ENCODE measurements around the gene SIX1. TPM values are rescaled to one million over a fixed set of nuclear protein-coding genes. Genes with fewer than 3 reads are reported as not detected.

SIX1 gene
- total and polyA plus RNA-seq, 9 donors, result 46.2 to 86.3 (median 63.4) TPM

GRCh38 chr14:60643141-60643462 lies 6.2 kb downstream of the SIX1 start:
- peaks cover 44% of the 10 kb centered on the region for H3K36me3 ChIP-seq (ENCODE audit: control insufficient read depth, insufficient read depth, low read length)
- H3K4me1 ChIP-seq (ENCODE audit: control insufficient read depth, insufficient read depth, low read length), result peaks cover 37% of the 10 kb centered on the region
- H3K9me3 ChIP-seq (replicated peaks; ENCODE audit: control insufficient read depth, low read depth, low read length), result no peaks in the 10 kb centered on the region
- H3K4me3 ChIP-seq (ENCODE audit: low read length), result peak overlapping the region; percentile 92
- peaks cover 55% of the 10 kb centered on the region for H3K27me3 ChIP-seq (ENCODE audit: control insufficient read depth, insufficient read depth, low read length)
- H3K27ac ChIP-seq (ENCODE audit: low read length), result peak overlapping the region; percentile 96
- 0% methylated on average over 3 of the region's 16 CpGs for WGBS (ENCODE audit: insufficient coverage)
- peak; percentile 72 for DNase-seq

GRCh38 chr14:60642270-60643140 lies 6.8 kb downstream of the SIX1 start:
- peak; percentile 71 for DNase-seq
- peaks cover 42% of the 10 kb centered on the region for H3K4me1 ChIP-seq (ENCODE audit: control insufficient read depth, insufficient read depth, low read length)

DNA sequence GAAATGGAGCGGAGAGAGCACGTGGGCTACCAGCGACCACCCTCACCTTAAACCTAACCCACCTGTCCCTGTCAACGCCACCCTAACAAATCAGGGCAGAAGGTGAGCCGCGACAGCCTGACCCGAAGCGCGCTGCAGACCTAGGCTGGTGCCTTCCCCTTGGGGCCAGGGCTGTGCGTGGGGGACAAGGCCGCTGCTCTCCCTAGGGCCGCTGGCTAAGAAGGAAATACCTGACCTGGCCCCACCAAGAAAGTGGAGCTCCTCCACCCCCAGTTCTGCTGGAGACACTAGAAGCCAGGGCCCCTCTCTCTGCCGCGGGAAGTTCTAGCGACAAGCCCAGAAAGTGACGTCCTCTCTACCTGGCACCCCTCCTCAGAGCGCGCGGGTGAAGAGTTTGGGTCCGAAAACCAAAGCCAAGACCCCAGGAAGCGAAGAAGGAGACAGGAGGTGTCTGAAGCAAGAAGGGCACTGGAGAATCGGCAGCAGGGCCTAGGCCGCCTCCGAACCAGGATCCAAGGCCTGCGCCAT lies 7.5 kb downstream of the SIX1 start:
- H3K27ac ChIP-seq (ENCODE audit: low read length), result peak overlapping the region; percentile 96
- H3K4me1 ChIP-seq (ENCODE audit: control insufficient read depth, insufficient read depth, low read length), result peaks cover 48% of the 10 kb centered on the region
- DNase-seq, result no peak
- no peaks in the 10 kb centered on the region for H3K9me3 ChIP-seq (replicated peaks; ENCODE audit: control insufficient read depth, low read depth, low read length)
- peak overlapping the region; percentile 92 for H3K4me3 ChIP-seq (ENCODE audit: low read length)
- peaks cover 35% of the 10 kb centered on the region for H3K36me3 ChIP-seq (ENCODE audit: control insufficient read depth, insufficient read depth, low read length)
- H3K27me3 ChIP-seq (ENCODE audit: control insufficient read depth, insufficient read depth, low read length), result peaks cover 54% of the 10 kb centered on the region
- WGBS (ENCODE audit: insufficient coverage), result 39% methylated on average over 20 of the region's 25 CpGs

More at GRCh38 chr14:60642270-60643140, 6.8 kb downstream of the SIX1 start:
- WGBS (ENCODE audit: insufficient coverage), result 15% methylated on average over 65 of the region's 66 CpGs
- Histone ChIP-seq H3K27ac (ENCODE audit: low read length) (peak overlapping the region; percentile 96), H3K9me3 (replicated peaks; ENCODE audit: control insufficient read depth, low read depth, low read length) (no peaks in the 10 kb centered on the region), H3K4me3 (ENCODE audit: low read length) (peak overlapping the region; percentile 92), H3K27me3 (ENCODE audit: control insufficient read depth, insufficient read depth, low read length) (peaks cover 55% of the 10 kb centered on the region), H3K36me3 (ENCODE audit: control insufficient read depth, insufficient read depth, low read length) (peaks cover 42% of the 10 kb centered on the region)

- peak; percentile 75 for DNase-seq
- peaks cover 50% of the 10 kb centered on the region for H3K4me1 ChIP-seq (ENCODE audit: control insufficient read depth, insufficient read depth, low read length)
- no peaks in the 10 kb centered on the region for H3K9me3 ChIP-seq (replicated peaks; ENCODE audit: control insufficient read depth, low read depth, low read length)
- peak overlapping the region; percentile 96 for H3K27ac ChIP-seq (ENCODE audit: low read length)
- 33% methylated on average over 17 of the region's 24 CpGs for WGBS (ENCODE audit: insufficient coverage)
- peaks cover 48% of the 10 kb centered on the region for H3K27me3 ChIP-seq (ENCODE audit: control insufficient read depth, insufficient read depth, low read length)
- H3K36me3 ChIP-seq (ENCODE audit: control insufficient read depth, insufficient read depth, low read length), result peaks cover 28% of the 10 kb centered on the region
- peak overlapping the region; percentile 92 for H3K4me3 ChIP-seq (ENCODE audit: low read length)
These were observed 8.2 kb downstream of the SIX1 start for GRCh38 chr14:60640859-60641741.

GRCh38 chr14:60639674-60640073 lies 9.6 kb downstream of the SIX1 start:
- H3K4me1 ChIP-seq (ENCODE audit: control insufficient read depth, insufficient read depth, low read length), result peaks cover 50% of the 10 kb centered on the region
- H3K36me3 ChIP-seq (ENCODE audit: control insufficient read depth, insufficient read depth, low read length), result peaks cover 27% of the 10 kb centered on the region
- no peak overlapping the region for H3K4me3 ChIP-seq (ENCODE audit: low read length)
- no CpG with 5 or more reads among the region's 1 CpG for WGBS (ENCODE audit: insufficient coverage)
- no peaks in the 10 kb centered on the region for H3K9me3 ChIP-seq (replicated peaks; ENCODE audit: control insufficient read depth, low read depth, low read length)
- peak overlapping the region; percentile 96 for H3K27ac ChIP-seq (ENCODE audit: low read length)
- H3K27me3 ChIP-seq (ENCODE audit: control insufficient read depth, insufficient read depth, low read length), result peaks cover 47% of the 10 kb centered on the region
- DNase-seq, result no peak

- H3K36me3 ChIP-seq (ENCODE audit: control insufficient read depth, insufficient read depth, low read length), result peaks cover 20% of the 10 kb centered on the region
- H3K4me3 ChIP-seq (ENCODE audit: low read length), result peak overlapping the region; percentile 47
- H3K27ac ChIP-seq (ENCODE audit: low read length), result peak overlapping the region; percentile 96
- 2% methylated on average over 41 of the region's 55 CpGs for WGBS (ENCODE audit: insufficient coverage)
- DNase-seq, result peak; percentile 89
- H3K4me1 ChIP-seq (ENCODE audit: control insufficient read depth, insufficient read depth, low read length), result peaks cover 40% of the 10 kb centered on the region
- no peaks in the 10 kb centered on the region for H3K9me3 ChIP-seq (replicated peaks; ENCODE audit: control insufficient read depth, low read depth, low read length)
- H3K27me3 ChIP-seq (ENCODE audit: control insufficient read depth, insufficient read depth, low read length), result peaks cover 32% of the 10 kb centered on the region
These were observed 11.6 kb downstream of the SIX1 start for GRCh38 chr14:60637479-60638315.

DNA sequence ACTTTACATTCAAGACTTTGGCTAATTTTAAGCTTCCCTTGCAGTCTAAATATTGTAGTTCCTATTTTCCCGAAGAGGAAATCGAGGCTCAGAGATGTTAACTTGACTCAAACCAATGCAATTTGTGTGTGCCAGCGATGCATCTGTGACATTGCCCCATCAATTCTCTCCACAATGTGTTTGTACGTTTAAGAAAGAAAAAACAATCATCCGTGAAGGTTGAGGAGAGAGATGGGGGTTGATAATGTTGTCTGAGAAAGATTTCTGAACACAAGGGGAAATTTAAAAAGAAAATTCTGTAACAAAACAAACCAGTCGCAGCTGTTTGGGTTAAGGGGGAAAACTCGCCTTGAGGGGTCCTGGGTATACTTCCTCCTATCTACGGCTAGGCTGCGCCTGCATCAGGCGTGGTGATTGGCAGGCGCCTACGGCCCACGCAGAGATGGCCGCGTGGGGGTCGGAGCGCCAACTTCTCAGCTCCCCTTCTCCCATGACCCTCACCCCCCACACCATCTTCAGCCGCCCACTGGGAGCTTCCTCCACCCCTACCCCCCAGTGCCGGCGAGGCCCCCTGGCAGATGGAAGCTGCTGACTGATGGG lies 12.3 kb downstream of the SIX1 start:
- no peaks in the 10 kb centered on the region for H3K9me3 ChIP-seq (replicated peaks; ENCODE audit: control insufficient read depth, low read depth, low read length)
- no peak for DNase-seq
- peak overlapping the region; percentile 47 for H3K4me3 ChIP-seq (ENCODE audit: low read length)
- H3K27me3 ChIP-seq (ENCODE audit: control insufficient read depth, insufficient read depth, low read length), result peaks cover 25% of the 10 kb centered on the region
- peaks cover 13% of the 10 kb centered on the region for H3K36me3 ChIP-seq (ENCODE audit: control insufficient read depth, insufficient read depth, low read length)
- 18% methylated on average over 14 of the region's 20 CpGs for WGBS (ENCODE audit: insufficient coverage)
- H3K27ac ChIP-seq (ENCODE audit: low read length), result peak overlapping the region; percentile 96
- peaks cover 33% of the 10 kb centered on the region for H3K4me1 ChIP-seq (ENCODE audit: control insufficient read depth, insufficient read depth, low read length)

DNA sequence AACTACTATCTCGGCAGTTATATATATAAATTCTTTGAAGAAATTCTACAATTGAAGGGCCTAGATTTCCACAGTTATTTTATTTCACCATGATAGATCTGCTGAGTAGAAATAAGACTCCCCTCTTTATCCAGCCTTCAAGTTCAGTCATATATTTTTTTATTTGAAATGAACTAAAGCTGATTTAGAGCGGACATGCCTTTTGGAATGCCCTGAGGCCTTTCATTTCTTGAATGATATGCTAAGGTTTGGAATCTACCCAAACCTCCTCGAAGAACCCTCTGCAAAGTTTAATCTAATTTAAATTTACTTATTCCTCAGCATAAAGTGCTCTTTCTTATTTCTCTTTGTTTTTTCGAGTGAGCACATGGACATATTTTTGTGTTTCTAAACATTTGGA lies 15.1 kb downstream of the SIX1 start:
- no CpG with 5 or more reads among the region's 4 CpGs for WGBS (ENCODE audit: insufficient coverage)
- H3K36me3 ChIP-seq (ENCODE audit: control insufficient read depth, insufficient read depth, low read length), result peaks cover 5% of the 10 kb centered on the region
- H3K4me1 ChIP-seq (ENCODE audit: control insufficient read depth, insufficient read depth, low read length), result peaks cover 19% of the 10 kb centered on the region
- H3K27me3 ChIP-seq (ENCODE audit: control insufficient read depth, insufficient read depth, low read length), result peaks cover 13% of the 10 kb centered on the region
- H3K9me3 ChIP-seq (replicated peaks; ENCODE audit: control insufficient read depth, low read depth, low read length), result no peaks in the 10 kb centered on the region
- peak; percentile 20 for DNase-seq
- no peak overlapping the region for H3K4me3 ChIP-seq (ENCODE audit: low read length)
- H3K27ac ChIP-seq (ENCODE audit: low read length), result no peak overlapping the region

GRCh38 chr14:60632777-60633176 lies 16.5 kb downstream of the SIX1 start:
- no CpG with 5 or more reads among the region's 2 CpGs for WGBS (ENCODE audit: insufficient coverage)
- Histone ChIP-seq H3K4me1 (ENCODE audit: control insufficient read depth, insufficient read depth, low read length) (peaks cover 11% of the 10 kb centered on the region), H3K36me3 (ENCODE audit: control insufficient read depth, insufficient read depth, low read length) (no peaks in the 10 kb centered on the region), H3K27me3 (ENCODE audit: control insufficient read depth, insufficient read depth, low read length) (peaks cover 9% of the 10 kb centered on the region), H3K27ac (ENCODE audit: low read length) (no peak overlapping the region), H3K9me3 (replicated peaks; ENCODE audit: control insufficient read depth, low read depth, low read length) (no peaks in the 10 kb centered on the region), H3K4me3 (ENCODE audit: low read length) (no peak overlapping the region)
- no peak for DNase-seq

All from muscle of leg (tissue), 11 donors.